HG02973 (cell line): ENCODE data around the gene CFAP251.

Experiments
- ATAC-seq: cut with Tn5 transposase; IDR thresholded peaks from one replicate; pipeline ENCODE4 v1.9.1; 2021; ENCODE audit warnings: moderate library complexity; ENCODE audit not compliant: unreplicated experiment

The CFAP251 gene

GRCh38 chr12:122050706-122051105, 132.3 kb downstream of the CFAP251 start:
- no peak for ATAC-seq

GRCh38 chr12:122051231-122051876, 133.0 kb downstream of the CFAP251 start:
- ATAC-seq, result no peak

GRCh38 chr12:122052285-122052684, 133.9 kb downstream of the CFAP251 start:
- no peak for ATAC-seq
